Islet of Langerhans (tissue), 1 donor: Measurements from ENCODE around the gene URI1.

Experiments
- FAIRE-seq: peaks from one replicate; lab custom pipeline; 2011; peaks lifted over from hg19 to GRCh38; lab: Jason Lieb, UNC

Gene URI1

DNA sequence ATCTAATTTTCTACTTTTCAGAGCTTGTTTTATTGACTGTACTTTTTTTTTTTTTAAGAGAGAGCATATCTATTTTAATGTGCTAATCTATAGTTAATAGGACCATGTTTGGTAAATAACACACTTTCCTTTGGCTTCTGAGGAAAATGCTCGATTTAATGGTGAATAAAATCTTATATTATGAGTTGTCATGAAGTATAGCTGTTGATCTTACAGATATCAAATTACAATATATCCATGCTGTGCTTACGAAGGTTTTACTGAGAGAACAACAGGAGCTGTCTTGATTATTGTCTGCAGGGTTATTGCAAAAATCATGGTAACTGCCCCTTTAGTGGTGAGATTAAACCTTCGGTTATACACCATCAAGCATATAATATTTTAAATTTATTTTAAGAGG, 29.6 kb downstream of the URI1 start:
- FAIRE-seq = no peak

DNA sequence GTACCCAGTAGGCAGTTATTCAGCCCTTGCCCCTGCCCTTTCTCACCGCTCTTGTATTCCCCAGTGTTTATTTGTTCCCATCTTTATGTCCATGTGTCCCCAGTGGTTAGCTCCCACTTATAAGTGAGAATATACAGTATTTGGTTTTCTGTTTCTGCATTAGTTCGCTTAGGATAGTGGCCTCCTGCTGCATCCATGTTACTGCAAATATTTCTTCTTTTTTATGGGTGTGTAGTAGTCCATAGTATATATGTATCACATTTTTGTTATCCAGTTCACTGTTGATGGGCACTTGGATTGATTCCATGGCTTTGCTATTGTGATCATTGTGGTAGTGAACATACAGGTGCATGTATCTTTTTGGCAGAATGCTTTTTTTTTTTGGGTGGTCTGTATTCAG, 32.7 kb downstream of the URI1 start:
- no peak for FAIRE-seq

DNA sequence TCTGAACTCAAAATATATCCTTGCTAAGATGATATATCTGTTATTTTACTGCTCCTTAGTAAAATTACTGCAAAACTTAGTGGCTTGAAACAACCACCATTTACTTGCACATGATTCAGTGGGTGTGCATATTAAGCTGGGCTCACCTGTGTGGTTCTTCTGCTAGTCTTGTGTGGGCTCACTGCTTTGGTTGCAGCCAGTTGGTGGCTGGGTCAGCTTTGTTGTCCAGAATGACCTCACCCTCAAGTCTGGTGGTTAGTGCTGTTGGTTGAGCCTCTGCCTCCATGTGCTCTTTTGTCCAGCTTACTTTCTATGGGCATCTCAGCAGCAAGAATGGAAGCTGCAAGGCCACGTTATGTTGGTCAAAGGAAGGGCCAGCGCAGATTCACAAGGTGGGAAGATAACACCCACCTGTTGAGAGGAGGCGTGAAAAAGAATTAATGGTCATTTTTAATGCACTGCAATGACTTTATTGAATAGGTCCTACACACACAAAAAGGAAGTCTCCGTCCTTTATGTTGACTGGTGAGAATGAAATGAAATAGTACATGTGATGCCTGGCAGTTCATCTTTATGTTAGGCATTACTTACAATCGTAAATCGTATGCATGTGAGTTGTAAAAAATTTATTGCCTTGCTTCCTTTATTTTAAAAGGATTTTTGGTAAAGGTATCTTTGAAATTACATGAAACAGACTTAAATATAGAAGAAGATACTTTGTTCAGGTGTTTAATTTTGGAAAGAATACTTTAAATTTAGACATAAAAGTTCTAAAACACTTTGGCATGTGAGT, 34.3 kb downstream of the URI1 start:
- FAIRE-seq = no peak

DNA sequence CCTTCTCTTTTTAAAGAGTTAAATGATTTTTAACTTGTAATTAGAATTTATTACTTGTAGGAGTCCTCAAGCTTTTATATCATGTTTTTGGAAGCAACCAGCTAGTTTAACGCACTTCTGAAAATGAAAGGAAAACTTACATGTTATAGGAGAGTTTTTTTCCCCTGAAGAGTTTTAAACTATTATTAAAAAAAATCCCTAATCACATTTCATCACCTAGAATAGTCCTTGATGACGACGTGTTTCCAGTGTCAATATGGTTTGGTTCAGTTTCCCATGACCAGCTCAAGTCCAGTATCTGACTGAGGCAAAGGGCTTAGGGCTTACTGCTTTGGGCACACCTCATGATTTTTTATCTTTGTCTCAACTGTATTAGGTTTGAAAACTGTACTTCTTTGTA, 36.0 kb downstream of the URI1 start:
- FAIRE-seq = no peak

DNA sequence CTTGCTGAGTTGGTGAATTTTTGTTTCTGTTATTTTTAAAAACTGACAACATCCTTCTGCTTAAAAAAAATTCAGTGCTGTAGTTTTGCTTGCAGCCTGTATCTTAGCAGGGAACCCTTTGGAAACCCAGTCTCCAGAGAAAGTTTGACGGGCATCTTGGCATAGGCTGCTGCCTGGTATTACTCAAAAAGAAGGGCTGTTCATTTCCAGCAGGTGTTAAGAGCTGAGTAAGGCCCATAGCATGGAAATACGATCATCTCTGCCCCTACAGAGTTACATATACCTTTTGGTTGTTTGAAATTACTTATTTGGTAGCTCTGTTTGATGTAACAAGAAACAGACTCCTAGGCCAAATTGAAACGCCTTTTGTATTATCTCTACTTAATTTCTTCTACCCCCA, 41.5 kb downstream of the URI1 start:
- FAIRE-seq = no peak

DNA sequence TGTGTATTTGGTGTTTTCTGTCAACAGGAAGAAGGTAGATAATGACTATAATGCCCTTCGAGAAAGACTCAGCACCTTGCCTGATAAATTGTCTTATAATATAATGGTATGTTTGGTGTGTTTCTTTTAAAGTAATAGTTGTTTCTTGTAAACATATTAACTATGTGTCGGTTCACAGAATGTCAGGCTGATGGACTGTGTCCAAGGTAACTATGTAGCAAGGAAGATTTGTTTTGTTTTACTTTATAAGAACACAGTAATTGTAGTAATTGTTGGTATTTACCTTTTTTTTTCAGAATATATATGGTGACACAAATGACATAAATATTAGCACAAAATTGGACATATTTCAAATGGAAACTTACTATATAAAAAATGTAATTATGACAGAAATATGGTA, 43.2 kb downstream of the URI1 start:
- FAIRE-seq = peak; percentile 76

DNA sequence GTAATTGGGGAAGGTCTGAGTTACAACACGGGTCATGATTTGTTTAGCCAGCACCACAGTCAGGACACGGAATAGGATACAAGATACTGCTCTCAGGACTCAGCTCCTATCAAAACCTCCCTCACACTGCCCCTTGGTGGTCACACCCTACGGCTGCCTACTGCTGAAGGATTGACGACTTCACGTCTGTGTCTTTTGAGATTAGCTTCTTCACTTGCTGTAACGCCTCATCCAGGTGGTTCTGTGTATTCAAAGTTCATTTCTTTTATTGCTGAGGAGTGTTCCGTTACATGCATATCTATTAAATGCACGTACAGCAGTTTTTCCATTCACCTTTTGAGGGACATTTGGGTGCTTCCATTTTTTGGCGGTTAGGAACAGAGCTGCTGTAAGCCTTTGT, 46.3 kb downstream of the URI1 start:
- FAIRE-seq = no peak

DNA sequence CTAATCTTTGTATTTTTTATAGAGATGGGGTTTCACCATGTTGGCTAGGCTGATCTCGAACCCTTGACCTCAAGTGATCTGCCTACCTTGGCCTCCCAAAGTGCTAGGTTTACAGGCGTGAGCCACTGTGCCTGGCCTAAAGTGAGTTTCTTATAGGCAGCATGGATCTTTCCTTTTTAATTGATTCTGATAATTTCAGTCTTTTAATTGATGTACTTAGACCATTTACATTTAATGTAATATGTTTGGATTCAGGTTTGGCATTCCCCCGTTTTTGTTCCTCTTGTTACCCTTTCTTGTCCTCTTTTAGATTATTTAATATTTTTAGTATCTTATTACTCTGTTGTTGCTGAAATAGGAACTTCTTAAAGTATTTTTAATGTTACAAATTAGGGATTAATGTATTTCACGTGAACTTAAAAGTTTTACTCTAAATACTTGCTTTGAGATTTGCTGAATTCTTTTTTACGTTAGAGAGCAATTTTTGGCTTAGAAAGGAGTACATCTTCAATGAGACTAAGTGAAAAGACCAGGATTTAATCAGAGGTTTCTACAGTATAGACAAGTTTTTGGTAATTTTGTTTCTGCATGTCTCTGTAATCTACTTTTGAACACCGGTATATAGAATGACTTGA, 50.3 kb downstream of the URI1 start:
- no peak for FAIRE-seq

DNA sequence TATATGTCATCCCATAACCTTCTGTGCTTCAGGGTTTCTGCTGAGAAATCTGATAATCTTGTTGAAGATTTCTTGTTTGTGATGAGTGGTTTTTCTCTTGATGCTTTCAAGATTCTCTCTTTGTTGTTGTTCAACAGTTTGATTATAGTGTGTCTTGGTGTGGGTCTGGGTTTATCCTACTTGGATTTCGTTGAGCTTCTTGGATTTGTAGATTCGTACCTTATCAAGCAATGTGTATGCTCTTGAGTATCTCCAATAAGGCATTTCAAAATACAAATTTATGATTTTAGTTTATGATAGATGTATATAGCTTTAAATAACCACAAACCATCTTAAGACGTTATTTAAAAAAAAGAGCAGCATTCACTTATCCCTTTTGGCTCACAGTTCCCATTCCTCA, 57.5 kb downstream of the URI1 start:
- no peak for FAIRE-seq

DNA sequence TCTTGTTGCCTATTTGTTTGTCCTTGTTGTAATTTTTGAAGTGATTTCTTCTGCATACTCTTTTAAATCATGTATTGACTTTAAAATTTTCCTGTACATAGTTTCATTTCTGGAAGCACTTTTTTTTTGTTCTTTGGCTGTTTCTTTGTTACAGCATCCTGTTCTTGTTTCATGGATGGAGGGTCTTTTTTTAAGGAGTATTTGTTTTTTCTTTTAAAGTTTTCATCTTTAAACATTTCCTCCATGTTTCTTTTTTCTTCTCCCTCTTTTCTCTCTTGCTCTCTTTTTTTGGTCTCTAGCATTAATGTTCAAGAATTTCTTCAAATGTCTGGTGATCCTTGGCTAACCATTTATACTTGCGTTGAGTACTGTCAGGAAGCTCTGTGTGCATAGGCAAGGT, 58.8 kb downstream of the URI1 start:
- no peak for FAIRE-seq

DNA sequence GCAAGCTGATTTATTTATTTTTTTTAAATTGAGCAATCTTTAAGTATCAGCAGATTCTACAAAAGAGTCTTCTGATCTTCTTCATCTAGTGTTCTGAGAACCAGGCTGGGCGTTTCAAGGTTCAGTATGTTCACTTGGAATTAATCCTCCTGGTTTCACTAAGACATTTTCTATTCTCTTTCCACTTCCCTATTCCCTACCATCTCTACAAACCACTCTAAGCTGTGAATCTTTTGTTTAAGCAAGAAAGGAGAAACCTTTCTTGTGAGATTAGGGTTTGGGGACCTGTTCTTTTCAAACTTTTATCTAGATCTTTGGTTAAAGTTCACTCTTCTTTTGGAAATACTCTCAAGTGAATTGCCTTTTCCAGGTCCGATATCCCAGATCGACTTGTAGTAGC, 59.3 kb downstream of the URI1 start:
- no peak for FAIRE-seq

DNA sequence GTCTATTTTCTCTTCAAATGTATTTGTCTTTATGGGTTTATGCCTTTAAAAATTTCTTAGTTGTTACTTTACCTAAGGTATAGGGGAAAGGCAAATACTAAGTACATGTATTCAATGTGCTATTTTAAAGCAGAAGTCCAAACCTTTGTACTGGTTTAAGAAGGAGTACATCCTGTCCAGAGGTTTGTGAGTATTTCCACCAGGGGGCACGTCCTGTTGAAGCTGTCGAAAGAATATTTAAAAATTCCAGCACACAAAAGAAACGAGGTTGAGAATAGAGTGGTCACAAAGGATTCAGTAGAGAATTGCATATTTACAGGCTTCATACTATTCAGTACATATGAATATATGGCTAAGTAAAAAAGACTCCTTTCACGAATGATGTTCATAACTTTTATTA, 59.8 kb downstream of the URI1 start:
- no peak for FAIRE-seq

DNA sequence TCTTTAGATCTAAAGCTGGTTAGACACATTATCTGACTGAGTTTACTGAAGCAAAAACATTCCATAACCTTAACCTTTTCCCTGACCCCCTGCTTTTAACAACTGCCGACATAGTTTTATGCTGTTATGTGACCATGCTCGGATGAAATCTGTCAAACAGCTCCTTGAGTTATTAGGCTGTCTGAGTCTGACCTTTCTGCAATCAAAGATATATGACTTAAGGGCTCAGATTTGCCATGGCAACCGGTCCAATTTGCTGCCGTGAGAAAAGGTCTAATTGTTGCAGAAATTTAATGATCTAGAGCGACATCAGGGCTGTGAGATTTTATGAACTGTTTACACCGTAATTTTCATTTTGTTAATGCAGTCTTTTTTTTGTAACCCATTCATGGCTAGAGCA, 61.8 kb downstream of the URI1 start:
- FAIRE-seq = no peak

DNA sequence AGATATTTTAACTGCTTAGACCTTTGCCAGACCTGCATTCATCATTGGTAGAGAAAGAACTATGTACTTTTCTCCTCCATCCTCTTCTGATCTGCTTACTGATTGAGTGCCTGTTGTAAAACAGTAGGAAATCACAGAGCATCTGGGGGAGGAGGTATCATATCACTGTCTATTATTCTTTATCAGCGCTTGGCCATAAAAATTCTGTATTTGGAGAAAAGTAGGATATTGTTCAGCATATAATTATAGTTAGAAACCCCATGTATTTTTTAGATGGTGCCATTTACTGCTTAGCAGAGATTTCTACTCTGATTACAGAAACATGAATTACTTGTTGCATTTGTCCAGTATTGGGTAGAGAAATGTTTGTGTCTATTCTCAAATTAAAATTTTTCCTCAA, 62.4 kb downstream of the URI1 start:
- no peak for FAIRE-seq

DNA sequence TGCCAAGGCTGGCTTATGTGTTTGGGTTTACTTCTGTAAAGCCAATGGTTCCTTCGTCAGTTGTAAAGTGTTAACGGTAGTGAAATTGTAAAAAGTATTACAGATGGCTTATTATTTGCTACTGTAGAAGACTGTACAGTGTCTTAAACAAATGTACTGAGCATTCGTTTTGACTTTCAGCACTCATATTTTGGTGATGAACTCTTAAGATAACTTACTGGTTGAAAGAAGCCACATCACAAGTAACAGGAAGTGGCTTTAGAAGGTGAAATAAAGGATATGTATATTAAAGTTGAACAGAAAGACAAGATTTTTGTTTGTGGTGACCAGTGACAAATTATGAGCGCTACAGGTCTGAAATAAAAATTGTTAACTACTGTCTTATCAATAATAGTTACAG, 64.2 kb downstream of the URI1 start:
- no peak for FAIRE-seq

DNA sequence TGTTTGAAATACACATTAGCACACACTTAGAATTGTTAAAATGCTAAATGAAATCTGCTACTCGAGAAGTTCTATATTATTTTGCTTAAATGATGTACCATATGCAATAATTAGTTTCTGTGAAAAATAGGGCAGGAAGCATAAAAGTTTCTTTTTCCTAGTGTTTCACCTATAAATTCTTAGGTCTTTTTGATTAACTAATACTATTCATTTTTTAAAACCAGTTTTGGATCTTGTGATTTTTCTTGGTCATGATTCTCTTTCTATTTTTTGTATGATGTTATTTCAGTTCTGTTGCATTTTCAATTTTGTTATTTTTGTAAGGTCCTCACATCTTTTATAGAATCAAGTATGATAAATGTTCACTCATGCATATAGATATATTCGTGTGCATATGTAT, 66.1 kb downstream of the URI1 start:
- no peak for FAIRE-seq

DNA sequence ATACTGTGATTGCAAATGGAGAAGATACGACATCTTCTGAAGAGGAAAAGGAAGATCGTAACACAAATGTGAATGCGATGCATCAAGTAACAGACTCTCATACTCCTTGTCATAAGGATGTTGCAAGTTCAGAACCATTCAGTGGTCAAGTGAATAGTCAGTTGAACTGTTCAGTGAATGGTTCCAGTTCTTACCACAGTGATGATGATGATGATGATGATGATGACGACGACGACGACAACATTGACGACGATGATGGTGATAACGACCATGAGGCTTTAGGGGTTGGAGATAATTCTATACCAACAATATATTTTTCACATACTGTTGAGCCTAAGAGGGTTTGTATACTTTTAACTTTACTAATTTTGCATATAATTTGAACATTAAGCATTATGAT, 67.0 kb downstream of the URI1 start:
- no peak for FAIRE-seq

DNA sequence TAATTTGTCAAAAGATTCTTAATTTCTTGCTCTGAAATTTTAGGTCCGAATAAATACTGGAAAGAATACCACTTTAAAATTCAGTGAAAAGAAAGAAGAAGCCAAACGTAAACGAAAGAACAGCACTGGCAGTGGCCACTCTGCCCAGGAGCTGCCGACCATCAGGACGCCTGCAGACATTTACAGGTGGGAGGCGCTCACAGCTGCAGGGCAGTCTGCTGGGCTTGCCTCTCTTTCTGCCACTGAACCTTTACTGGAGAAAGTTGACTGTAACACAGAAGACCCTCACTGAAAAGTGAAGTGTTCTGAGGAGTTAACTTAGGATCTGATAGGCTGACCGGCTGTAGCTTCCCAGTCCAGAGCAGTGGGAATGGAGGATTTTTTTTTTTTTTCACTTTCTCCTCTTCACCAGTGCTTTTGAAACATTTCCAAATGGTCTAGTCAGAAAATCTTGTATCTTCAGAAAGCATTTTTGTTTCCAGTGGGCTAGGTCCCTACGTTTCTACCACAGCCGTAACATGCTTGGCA, 69.1 kb downstream of the URI1 start:
- no peak for FAIRE-seq

DNA sequence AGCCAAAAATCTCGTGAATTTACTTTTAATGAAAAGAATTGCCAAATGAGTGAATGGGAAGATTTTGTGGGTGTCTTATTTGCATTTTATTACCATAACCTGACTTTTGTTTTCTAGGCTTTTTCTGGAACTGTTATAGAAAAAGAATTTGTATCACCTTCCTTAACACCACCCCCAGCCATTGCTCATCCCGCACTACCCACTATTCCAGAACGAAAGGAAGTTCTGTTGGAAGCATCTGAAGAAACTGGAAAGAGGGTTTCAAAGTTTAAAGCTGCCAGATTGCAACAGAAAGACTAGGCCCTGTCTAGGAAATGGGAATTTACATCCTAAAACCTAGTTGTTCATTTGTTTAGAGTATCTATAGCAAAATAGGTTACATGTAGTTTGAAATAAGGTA, 72.7 kb downstream of the URI1 start:
- FAIRE-seq = no peak

DNA sequence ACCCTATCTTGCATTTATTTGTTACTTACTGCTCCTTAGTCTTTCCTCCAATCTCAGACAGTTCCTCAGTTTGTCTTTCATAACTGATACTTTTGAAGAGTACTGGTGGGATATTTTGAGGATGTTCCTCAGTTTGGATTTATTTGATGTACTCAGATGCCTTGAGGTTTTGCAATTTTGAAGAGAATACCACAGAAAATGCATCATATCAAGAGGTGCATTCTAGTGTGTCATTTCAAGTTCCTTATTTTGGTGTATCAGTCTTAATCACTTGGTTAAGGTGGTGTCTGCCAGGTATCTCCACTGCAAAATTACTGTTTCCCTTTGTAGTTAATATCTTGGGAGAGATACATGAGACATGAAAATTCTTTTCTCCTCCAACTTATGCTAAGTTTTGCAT, 75.1 kb downstream of the URI1 start:
- FAIRE-seq = no peak

DNA sequence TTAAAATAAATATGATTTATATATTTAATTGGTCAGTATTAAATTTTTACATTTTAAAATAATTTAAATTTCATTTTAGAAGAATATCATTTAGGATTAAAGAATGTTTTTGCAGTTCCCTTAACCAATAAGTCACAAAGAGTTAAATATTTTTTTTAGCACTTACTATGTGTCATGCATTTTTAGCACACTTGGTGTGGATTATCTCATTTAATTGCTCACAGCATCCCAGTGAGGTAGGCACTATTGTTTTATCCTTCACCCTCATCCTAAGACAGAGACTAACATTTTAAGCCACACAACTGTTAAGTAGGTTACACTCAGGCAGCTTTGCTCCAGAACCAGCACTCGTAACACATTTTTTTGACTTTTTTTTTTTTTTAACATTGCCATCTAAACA, 78.2 kb downstream of the URI1 start:
- FAIRE-seq = no peak

DNA sequence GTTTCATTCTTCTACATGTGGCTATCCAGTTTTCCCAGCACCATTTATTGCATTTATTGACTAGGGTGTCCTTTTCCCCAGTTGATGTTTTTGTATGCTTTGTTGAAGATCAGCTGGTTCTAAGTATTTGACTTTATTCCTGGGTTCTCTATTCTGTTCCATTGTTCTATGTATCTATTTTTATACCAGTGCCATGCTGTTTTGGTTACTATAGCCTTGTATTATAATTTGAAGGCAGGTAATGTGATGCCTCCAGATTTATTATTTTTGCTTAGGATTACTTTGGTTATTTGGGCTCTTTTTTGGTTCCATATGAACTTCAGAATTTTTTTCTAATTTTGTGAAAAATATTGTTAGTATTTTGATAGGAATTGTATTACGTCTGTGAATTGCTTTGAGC, 80.6 kb downstream of the URI1 start:
- FAIRE-seq = no peak

DNA sequence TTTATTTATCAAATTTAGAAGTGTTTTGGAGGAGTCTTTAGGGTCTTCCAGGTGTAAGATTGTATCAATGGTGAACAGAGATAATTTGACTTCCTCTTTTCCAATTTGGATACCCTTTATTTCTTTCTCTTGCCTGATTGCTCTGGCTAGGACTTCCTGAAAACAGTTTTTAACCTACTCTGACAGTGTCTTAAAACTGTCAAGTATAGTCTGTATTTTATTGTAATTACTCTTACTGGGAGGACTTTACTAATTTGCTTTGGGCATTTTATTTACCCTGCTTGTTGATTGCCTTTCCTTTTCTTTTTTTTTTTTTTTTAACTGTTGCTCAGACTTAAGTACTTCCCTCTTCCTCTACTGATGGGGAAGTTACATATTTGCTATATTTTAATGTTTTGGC, 81.3 kb downstream of the URI1 start:
- FAIRE-seq = no peak

DNA sequence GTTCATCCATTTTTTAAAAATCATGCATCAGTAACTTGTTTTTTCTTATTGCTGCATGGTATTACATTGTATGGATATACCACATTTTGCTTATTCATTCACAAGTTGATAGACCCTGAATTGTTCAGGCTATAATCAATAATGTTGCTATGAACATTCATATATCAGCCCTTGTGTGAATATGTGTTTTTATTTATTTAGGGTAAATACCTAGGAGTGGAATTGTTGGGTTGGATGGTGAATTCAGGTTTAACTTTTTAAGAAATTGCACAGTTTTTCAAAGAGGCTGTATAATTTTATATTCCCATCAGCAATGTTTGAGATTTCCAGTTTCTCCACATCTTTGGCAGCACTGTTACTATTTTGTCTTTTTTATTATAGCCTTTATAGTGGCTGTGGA, 82.1 kb downstream of the URI1 start:
- no peak for FAIRE-seq
